H1 (cell line): ENCODE data around the gene LMAN2. TPM values are rescaled to one million over a fixed set of nuclear protein-coding genes. Genes with fewer than 3 reads are reported as not detected.

Experiments
- CEBPB ChIP-seq: IDR thresholded peaks from 2 replicates; pipeline ENCODE4 v1.6.1; 2012; ENCODE audit warnings: low read depth, low read length
- CHD2 ChIP-seq: IDR thresholded peaks from 2 replicates; pipeline ENCODE4 v1.6.1; 2012; ENCODE audit warnings: low read length, improper control_type of control experiment
- CTCF ChIP-seq, 3 experiments: IDR thresholded peaks; 1 replicate in 2 of 3; 2 replicates in 1 of 3; pipeline versions ENCODE4 v1.5.1 to v1.6.1; 2011; ENCODE audit warnings: low read length in 3 of 3, mild to moderate bottlenecking in 3 of 3, inconsistent platforms in 2 of 3, low read depth in 1 of 3, moderate library complexity in 1 of 3; ENCODE audit not compliant: insufficient read depth in 1 of 3; ENCODE audit errors: control extremely low read depth in 1 of 3
- EGR1 ChIP-seq: IDR thresholded peaks from 2 replicates; pipeline ENCODE4 v1.6.1; 2011; ENCODE audit warnings: low read depth, low read length, borderline replicate concordance
- EP300 ChIP-seq, 2 experiments: IDR thresholded peaks; 1 replicate in 1 of 2; 2 replicates in 1 of 2; pipeline ENCODE4 v1.6.1; 2011 to 2012; ENCODE audit warnings: low read depth in 2 of 2, low read length in 2 of 2, mild to moderate bottlenecking in 2 of 2, borderline replicate concordance in 1 of 2, inconsistent platforms in 1 of 2, moderate library complexity in 1 of 2
- EZH2 ChIP-seq: fragments of 200-600 bp; sonication (generic); IDR thresholded peaks from 2 replicates; pipeline ENCODE4 v1.7.1; 2012; ENCODE audit warnings: low read depth, mild to moderate bottlenecking, moderate library complexity, low read length, inconsistent platforms; ENCODE audit not compliant: severe bottlenecking
- KDM5A ChIP-seq: fragments of 200-600 bp; IDR thresholded peaks from 2 replicates; pipeline ENCODE4 v1.7.1; 2012; ENCODE audit warnings: mild to moderate bottlenecking, low read length, inconsistent platforms, mixed read lengths
- SP2 ChIP-seq: IDR thresholded peaks from 2 replicates; pipeline ENCODE4 v1.6.1; 2012; ENCODE audit warnings: mild to moderate bottlenecking, low read length, inconsistent platforms
- TCF12 ChIP-seq: IDR thresholded peaks from 2 replicates; pipeline ENCODE4 v1.6.1; 2011; ENCODE audit warnings: low read depth, mild to moderate bottlenecking, low read length
- polyA plus RNA-seq, 7 experiments: library from polyadenylated mRNA; depleted of rRNA in 3 of 7; stranded (reverse) in 5 of 7; unstranded in 2 of 7; fragments of >200 nt in 5 of 7; fragments of 200-250 nt in 2 of 7; gene quantifications; 1 replicate in 5 of 7; 2 replicates in 1 of 7; 4 replicates in 1 of 7; pipeline versions ENCODE4 v1.2.1 to v1.2.3, GENCODE V29; 2011 to 2013; ENCODE audit warnings: missing spikeins in 2 of 7, mixed read lengths in 2 of 7
- total RNA-seq: library from RNA; stranded (reverse); fragmentation: NEBNext Ultra II Directional; extraction: Animal tissue kit (Norgen Biotek cat#: 25700); gene quantifications from 2 replicates; pipeline ENCODE4 v1.2.1, GENCODE V29; 2021
- TF ChIP-seq, protein P1 (sequence below): IDR thresholded peaks from 2 replicates; pipeline ENCODE4 v1.6.1; 2012; ENCODE audit warnings: inconsistent platforms

LMAN2 gene
- total and polyA plus RNA-seq, 2 of the 8 experiments (the other 6 are each of a cell fraction or from before 2014, with no cell fraction given): 116 to 225 TPM

DNA sequence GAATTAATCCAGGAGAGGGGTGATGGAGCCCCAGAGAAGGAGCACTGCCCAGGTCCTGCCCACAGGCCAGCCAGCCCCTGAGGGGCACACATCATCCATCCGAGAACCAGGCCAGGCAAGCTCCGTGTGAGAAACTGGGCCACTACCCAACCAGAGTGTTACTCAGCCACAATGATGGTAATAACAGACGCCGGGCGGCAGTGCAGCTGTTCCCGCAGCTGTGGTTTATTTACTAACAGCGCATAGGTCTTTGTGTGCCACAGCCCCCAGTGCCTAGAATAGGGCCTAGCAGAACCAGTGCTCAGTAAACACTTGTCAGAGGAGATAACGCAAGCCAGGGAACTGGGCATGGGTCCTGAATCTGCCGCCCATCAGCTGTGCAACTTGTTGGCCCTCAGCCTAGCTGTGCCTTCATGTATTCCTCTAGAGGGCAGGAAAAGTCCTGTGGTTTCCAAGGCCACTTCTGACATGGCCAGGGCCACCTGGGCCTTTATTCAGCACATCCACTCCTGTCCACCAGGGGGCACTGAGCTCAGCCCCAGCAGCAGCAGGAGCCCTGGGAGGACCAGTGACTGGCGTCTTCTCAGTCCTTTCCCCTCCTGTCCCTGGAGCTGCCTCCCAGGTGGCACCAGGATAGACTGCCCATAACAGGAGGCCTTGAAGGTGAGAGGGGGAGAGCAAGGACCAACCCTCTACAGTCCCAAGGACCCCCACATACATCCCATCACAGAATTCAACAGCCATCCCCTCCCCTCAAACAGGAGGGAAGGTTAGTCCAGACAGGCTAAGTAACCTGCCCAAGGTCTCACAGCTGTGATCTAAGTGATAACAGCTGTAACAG lies 41.9 kb downstream of the LMAN2 start (continued):
- TF ChIP-seq EP300 (IDR thresholded peaks at IDR 0.05; ENCODE audit: borderline replicate concordance in 1 of 2, low read depth in 2 of 2, low read length in 2 of 2) (no peak), SP2 (no peak), CHD2 (no peak), KDM5A (no peak), CTCF (IDR thresholded peaks at IDR 0.05; ENCODE audit: control extremely low read depth in 1 of 3, insufficient read depth in 1 of 3, low read depth in 1 of 3, low read length in 3 of 3) (peak in 2 of 3 experiments; percentile 97 to 100; a peak in 3 of 4 replicates), EGR1 (no peak), TCF12 (0 out of 2 replicates have a peak, but pooled peaks have one; percentile 43), CEBPB (no peak), EZH2 (no peak)
- TF ChIP-seq, protein P1, sequence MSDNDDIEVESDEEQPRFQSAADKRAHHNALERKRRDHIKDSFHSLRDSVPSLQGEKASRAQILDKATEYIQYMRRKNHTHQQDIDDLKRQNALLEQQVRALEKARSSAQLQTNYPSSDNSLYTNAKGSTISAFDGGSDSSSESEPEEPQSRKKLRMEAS: peak; percentile 26; the same call in 1 of the 2 replicates
